ENCODE data around the gene EBNA1BP2. TPM values are rescaled to one million over a fixed set of nuclear protein-coding genes. Genes with fewer than 3 reads are reported as not detected.

EBNA1BP2 gene
- total RNA-seq, 4 donors from 2014 or later, result 15.4 to 42.4 (median 29.6) TPM

DNA sequence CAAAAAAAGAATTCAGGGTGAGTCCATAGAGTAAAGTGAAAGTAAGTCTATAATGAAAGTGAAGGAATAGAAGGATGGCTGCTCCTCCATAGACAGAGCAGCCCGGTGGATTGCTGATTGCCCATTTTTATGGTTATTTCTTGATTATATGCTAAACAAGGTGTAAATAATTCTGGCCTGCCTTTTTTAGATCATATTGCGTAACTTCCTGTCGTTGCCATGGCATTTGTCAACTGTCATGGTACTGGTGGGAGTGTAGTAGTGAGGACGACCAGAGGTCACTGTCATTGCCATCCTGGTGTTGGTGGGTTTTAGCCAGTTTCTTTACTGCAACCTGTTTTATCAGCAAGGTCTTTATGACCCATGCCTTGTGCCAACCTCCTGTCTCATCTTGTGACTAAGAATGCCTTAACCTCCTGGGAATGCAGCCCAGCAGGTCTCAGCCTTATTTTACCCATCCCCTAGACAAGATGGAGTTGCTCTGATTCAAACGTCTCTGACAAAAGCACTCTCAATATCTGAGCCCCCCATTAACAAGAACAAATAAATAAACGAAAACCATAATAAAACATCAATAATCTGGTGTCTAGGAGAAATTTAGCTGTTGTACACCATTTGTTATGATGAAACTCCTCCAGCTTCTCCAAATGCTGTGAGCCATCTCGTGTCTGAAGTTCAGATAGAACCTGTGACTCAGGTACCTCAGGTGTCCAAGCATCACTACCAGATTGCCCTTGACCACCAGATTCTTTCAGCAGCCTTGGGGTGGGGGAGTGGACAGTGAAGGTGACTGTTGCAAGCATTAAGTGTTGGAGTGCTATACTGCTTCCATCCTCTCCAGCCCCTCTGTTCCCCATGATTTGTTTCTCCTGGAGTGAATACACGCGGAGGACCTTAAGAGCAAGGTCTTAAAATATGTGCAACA, 36.0 kb downstream of the EBNA1BP2 start:
- H3K4me3 ChIP-seq, result no peak overlapping the region
- DNase-seq, result no peak
- TF ChIP-seq, protein P1, sequence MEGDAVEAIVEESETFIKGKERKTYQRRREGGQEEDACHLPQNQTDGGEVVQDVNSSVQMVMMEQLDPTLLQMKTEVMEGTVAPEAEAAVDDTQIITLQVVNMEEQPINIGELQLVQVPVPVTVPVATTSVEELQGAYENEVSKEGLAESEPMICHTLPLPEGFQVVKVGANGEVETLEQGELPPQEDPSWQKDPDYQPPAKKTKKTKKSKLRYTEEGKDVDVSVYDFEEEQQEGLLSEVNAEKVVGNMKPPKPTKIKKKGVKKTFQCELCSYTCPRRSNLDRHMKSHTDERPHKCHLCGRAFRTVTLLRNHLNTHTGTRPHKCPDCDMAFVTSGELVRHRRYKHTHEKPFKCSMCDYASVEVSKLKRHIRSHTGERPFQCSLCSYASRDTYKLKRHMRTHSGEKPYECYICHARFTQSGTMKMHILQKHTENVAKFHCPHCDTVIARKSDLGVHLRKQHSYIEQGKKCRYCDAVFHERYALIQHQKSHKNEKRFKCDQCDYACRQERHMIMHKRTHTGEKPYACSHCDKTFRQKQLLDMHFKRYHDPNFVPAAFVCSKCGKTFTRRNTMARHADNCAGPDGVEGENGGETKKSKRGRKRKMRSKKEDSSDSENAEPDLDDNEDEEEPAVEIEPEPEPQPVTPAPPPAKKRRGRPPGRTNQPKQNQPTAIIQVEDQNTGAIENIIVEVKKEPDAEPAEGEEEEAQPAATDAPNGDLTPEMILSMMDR (IDR thresholded peaks at IDR 0.05), result no peak
- TF ChIP-seq POLR2A (IDR thresholded peaks at IDR 0.05), result no peak

DNA sequence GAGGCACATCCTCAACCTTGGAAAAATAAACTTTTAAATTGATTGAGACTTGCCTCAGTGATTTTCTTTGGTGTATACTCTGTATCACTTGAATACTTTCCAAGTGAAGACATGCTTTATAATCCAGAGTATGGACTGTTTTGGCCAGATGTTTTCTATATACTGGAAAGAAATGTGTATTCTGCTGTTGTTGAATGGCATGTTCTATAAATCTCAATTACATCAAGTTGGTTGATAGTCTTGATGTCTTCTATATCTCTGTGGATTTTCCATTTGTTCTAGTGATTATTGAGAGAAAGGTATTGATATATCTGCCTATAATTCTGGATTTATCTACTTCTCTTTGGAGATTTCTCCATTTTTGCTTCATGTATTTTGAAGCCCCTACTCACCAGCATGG, 37.5 kb downstream of the EBNA1BP2 start:
- TF ChIP-seq, protein P1 (IDR thresholded peaks at IDR 0.05), result no peak
- TF ChIP-seq POLR2A (IDR thresholded peaks at IDR 0.05), result no peak
- Histone ChIP-seq H3K36me3 (no peaks in the 10 kb centered on the region), H3K9me3 (no peaks in the 10 kb centered on the region), H3K4me3 (no peak overlapping the region), H3K4me1 (no peaks in the 10 kb centered on the region), H3K27me3 (no peaks in the 10 kb centered on the region), H3K27ac (no peak overlapping the region)
- intact Hi-C loops (cut with DNase I; ENCODE audit: low total_unique reads), result no loop called here
- no peak for DNase-seq

More for the DNA sequence above, 36.0 kb downstream of the EBNA1BP2 start:
- intact Hi-C loops (cut with DNase I; ENCODE audit: low total_unique reads), result no loop called here
- H3K27ac ChIP-seq, result no peak overlapping the region
- H3K4me1 ChIP-seq, result no peaks in the 10 kb centered on the region
- H3K27me3 ChIP-seq, result no peaks in the 10 kb centered on the region
- no peaks in the 10 kb centered on the region for H3K36me3 ChIP-seq
- H3K9me3 ChIP-seq, result no peaks in the 10 kb centered on the region

DNA sequence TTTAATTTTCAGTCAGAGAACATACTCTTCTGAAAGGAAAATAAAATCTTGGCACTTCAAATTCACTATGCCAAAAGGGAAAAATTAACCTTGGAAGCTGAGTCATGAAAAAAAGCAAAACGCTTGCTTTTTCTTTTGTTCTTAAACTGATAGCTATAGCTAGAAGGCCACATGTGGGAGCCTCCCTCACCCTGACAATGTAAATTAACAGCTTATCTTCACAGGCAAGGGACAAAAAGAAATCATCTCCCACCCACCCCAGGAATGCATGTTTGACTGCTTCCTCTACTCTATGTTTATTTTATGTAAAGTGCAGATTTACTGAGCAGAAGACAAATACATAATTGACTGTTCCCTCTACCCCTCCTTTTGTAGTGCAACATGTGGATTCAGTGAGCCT, 38.0 kb downstream of the EBNA1BP2 start:
- Histone ChIP-seq H3K9me3 (no peaks in the 10 kb centered on the region), H3K27ac (no peak overlapping the region), H3K4me3 (no peak overlapping the region), H3K4me1 (no peaks in the 10 kb centered on the region), H3K36me3 (no peaks in the 10 kb centered on the region), H3K27me3 (no peaks in the 10 kb centered on the region)
- no peak for DNase-seq
- intact Hi-C loops (cut with DNase I; ENCODE audit: low total_unique reads), result no loop called here
- no peak for TF ChIP-seq POLR2A (IDR thresholded peaks at IDR 0.05)
- TF ChIP-seq, protein P1 (IDR thresholded peaks at IDR 0.05), result no peak

DNA sequence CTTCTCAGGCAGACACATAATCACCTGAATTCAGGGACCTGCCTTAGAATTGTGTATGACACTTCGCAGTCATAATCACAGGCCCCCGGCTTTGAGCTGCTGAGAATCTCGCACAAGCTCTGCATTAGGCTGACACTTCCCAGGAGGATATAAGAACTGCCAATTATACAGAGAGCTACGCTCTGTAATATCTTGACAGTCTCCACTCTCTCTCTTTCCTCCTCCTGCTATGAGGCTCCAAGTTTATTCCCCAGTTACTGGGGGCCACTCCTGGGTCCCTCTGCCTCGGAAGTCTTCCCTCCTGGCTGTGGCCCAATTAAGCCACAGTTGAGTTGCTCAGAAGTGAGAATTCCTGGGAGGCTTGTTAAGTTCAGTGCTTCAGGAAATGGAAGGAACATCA, 42.7 kb downstream of the EBNA1BP2 start:
- no peak for DNase-seq
- Histone ChIP-seq H3K9me3 (no peaks in the 10 kb centered on the region), H3K4me1 (no peaks in the 10 kb centered on the region), H3K27me3 (no peaks in the 10 kb centered on the region), H3K4me3 (no peak overlapping the region), H3K27ac (no peak overlapping the region), H3K36me3 (no peaks in the 10 kb centered on the region)
- TF ChIP-seq, protein P1 (IDR thresholded peaks at IDR 0.05), result no peak
- TF ChIP-seq POLR2A (IDR thresholded peaks at IDR 0.05), result no peak
- intact Hi-C loops (cut with DNase I; ENCODE audit: low total_unique reads), result no loop called here

DNA sequence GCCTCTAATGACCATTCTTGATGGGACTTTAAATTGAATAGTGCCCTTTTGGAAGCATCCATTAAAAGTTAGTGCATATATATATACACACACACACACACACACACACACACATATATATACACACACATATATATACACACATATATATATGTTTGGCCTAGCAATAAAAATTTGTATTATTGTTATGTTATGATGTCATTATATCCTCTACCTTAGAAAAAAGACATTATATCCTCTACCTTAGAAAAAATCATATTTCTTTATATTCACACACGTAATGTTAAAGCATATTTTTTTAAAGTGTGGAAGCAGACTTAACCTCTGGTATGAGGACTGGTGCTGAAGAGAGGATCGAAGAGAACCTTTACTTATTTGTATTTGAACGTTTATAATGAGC, 43.3 kb downstream of the EBNA1BP2 start:
- TF ChIP-seq, protein P1 (IDR thresholded peaks at IDR 0.05), result no peak
- TF ChIP-seq POLR2A (IDR thresholded peaks at IDR 0.05), result no peak
- Histone ChIP-seq H3K36me3 (no peaks in the 10 kb centered on the region), H3K4me1 (no peaks in the 10 kb centered on the region), H3K9me3 (no peaks in the 10 kb centered on the region), H3K4me3 (no peak overlapping the region), H3K27ac (no peak overlapping the region), H3K27me3 (no peaks in the 10 kb centered on the region)
- DNase-seq, result no peak
- intact Hi-C loops (cut with DNase I; ENCODE audit: low total_unique reads), result no loop called here

All from uterus (tissue), 4 donors.